GM23338 (cell line): ENCODE results near the gene SLC6A7. TPM values are rescaled to one million over a fixed set of nuclear protein-coding genes. Genes with fewer than 3 reads are reported as not detected.

ENCODE experiments used
- ATAC-seq: fragments of 200-7000 bp; cut with Tn5 transposase; 3 replicates; pipeline ENCODE4 v1.9.1; 2020
- DNase-seq: peaks from one replicate; pipeline ENCODE4 v3.0.0-alpha.2; 2015; ENCODE audit warnings: low spot score
- H2AFZ ChIP-seq: fragments of 200-600 bp; sonication (generic); 2 replicates; pipeline ENCODE4 v1.8.0; 2016; ENCODE audit warnings: antibody characterized with exemption, mild to moderate bottlenecking, moderate library complexity
- H3F3A ChIP-seq: fragments of 200-600 bp; sonication (generic); replicated peaks from 2 replicates; pipeline ENCODE4 v1.8.0; 2017; ENCODE audit warnings: antibody characterized with exemption, mixed run types, low read depth
- H3K27ac ChIP-seq: fragments of 200-600 bp; sonication (generic); 2 replicates; pipeline ENCODE4 v1.6.1; 2016; ENCODE audit warnings: low read depth
- H3K27me3 ChIP-seq: fragments of 200-600 bp; sonication (generic); 2 replicates; pipeline ENCODE4 v1.8.0; 2016; ENCODE audit warnings: mild to moderate bottlenecking, mixed run types, moderate library complexity; ENCODE audit not compliant: insufficient read depth
- H3K36me3 ChIP-seq: fragments of 200-600 bp; sonication (generic); 2 replicates; pipeline ENCODE4 v1.8.0; 2016; ENCODE audit warnings: mild to moderate bottlenecking; ENCODE audit not compliant: insufficient read depth
- H3K4me1 ChIP-seq: fragments of 200-600 bp; sonication (generic); 2 replicates; pipeline ENCODE4 v1.8.0; 2016; ENCODE audit warnings: mild to moderate bottlenecking, moderate library complexity; ENCODE audit not compliant: insufficient read depth
- H3K4me2 ChIP-seq: fragments of 200-600 bp; sonication (generic); 2 replicates; pipeline ENCODE4 v1.7.1; 2017; ENCODE audit warnings: mixed run types
- H3K4me3 ChIP-seq: fragments of 200-600 bp; sonication (generic); 2 replicates; pipeline ENCODE4 v1.6.1; 2016; ENCODE audit warnings: mixed run types
- H3K79me2 ChIP-seq: fragments of 200-600 bp; sonication (generic); replicated peaks from 2 replicates; pipeline ENCODE4 v1.8.0; 2017; ENCODE audit warnings: mild to moderate bottlenecking; ENCODE audit not compliant: insufficient read depth
- H3K9me2 ChIP-seq: fragments of 200-600 bp; sonication (generic); 2 replicates; pipeline ENCODE4 v1.8.0; 2017; ENCODE audit not compliant: insufficient read depth
- H4K20me1 ChIP-seq: fragments of 200-600 bp; sonication (generic); replicated peaks from 2 replicates; pipeline ENCODE4 v1.8.0; 2017; ENCODE audit warnings: mild to moderate bottlenecking; ENCODE audit not compliant: insufficient read depth
- H3K27ac Mint-ChIP-seq: 2 replicates; pipeline ENCODE4 v1.8.0; 2020; ENCODE audit warnings: inconsistent platforms, mild to moderate bottlenecking, moderate library complexity, mixed read lengths
- H3K27me3 Mint-ChIP-seq: 3 replicates; pipeline ENCODE4 v1.8.0; 2022; ENCODE audit warnings: low read depth, mild to moderate bottlenecking, moderate library complexity, mixed read lengths, inconsistent platforms; ENCODE audit not compliant: insufficient read depth, poor library complexity
- H3K36me3 Mint-ChIP-seq: 3 replicates; pipeline ENCODE4 v1.8.0; 2021; ENCODE audit warnings: low read depth, mild to moderate bottlenecking, inconsistent platforms, moderate library complexity, mixed read lengths
- H3K4me1 Mint-ChIP-seq: 3 replicates; pipeline ENCODE4 v1.8.0; 2020; ENCODE audit warnings: mild to moderate bottlenecking, inconsistent platforms, mixed read lengths
- H3K4me3 Mint-ChIP-seq: 3 replicates; pipeline ENCODE4 v1.8.0; 2021; ENCODE audit warnings: moderate library complexity, mild to moderate bottlenecking, inconsistent platforms, mixed read lengths
- H3K9me3 Mint-ChIP-seq: 3 replicates; pipeline ENCODE4 v1.8.0; 2020; ENCODE audit warnings: moderate library complexity, mild to moderate bottlenecking, inconsistent platforms, mixed read lengths
- CREB1 ChIP-seq: fragments of 250-450 bp; sonication (Bioruptor Pico); IDR thresholded peaks from 2 replicates; pipeline ENCODE4 v1.5.0; 2020; ENCODE audit warnings: low read depth, mild to moderate bottlenecking, moderate library complexity
- CTCF ChIP-seq, 2 experiments: fragments of 200-600 bp in 1 of 2; sonication (generic) in 1 of 2; conservative IDR thresholded peaks; 2 replicates each; pipeline versions ENCODE4 v1.5.1 to v1.6.1; 2016 to 2017; ENCODE audit warnings: antibody characterized with exemption in 2 of 2, low read depth in 2 of 2, mild to moderate bottlenecking in 2 of 2, moderate library complexity in 1 of 2
- ETS1 ChIP-seq: IDR thresholded peaks from 2 replicates; pipeline ENCODE4 v1.6.1; 2016; ENCODE audit warnings: antibody characterized with exemption
- EZH2 ChIP-seq: fragments of 200-600 bp; sonication (generic); IDR thresholded peaks from one replicate; pipeline ENCODE4 v1.8.0; 2017; ENCODE audit warnings: antibody characterized with exemption, mild to moderate bottlenecking, low read depth; ENCODE audit not compliant: unreplicated experiment
- EZH2phosphoT487 ChIP-seq: fragments of 200-600 bp; sonication (generic); IDR thresholded peaks from one replicate; pipeline ENCODE4 v1.8.1; 2018; ENCODE audit warnings: antibody characterized with exemption; ENCODE audit not compliant: unreplicated experiment
- JUNB ChIP-seq: IDR thresholded peaks from one replicate; pipeline ENCODE4 v1.6.1; 2016; ENCODE audit warnings: antibody characterized with exemption; ENCODE audit not compliant: unreplicated experiment
- NANOG ChIP-seq: IDR thresholded peaks from 2 replicates; pipeline ENCODE4 v1.6.1; 2016; ENCODE audit warnings: antibody characterized with exemption, borderline replicate concordance
- POLR2AphosphoS5 ChIP-seq: IDR thresholded peaks from 2 replicates; pipeline ENCODE4 v1.6.1; 2016; ENCODE audit warnings: antibody characterized with exemption, low read depth
- REST ChIP-seq: IDR thresholded peaks from one replicate; pipeline ENCODE4 v1.6.1; 2018; ENCODE audit warnings: antibody characterized with exemption; ENCODE audit not compliant: unreplicated experiment
- STAT1 ChIP-seq: IDR thresholded peaks from one replicate; pipeline ENCODE4 v1.6.1; 2016; ENCODE audit warnings: antibody characterized with exemption; ENCODE audit not compliant: unreplicated experiment
- ZNF114 ChIP-seq: fragments of 250-450 bp; sonication (Bioruptor Pico); IDR thresholded peaks from 2 replicates; pipeline ENCODE4 v1.5.0; 2020; ENCODE audit warnings: mild to moderate bottlenecking, moderate library complexity
- ZNF331 ChIP-seq: fragments of 250-450 bp; sonication (Bioruptor Pico); IDR thresholded peaks from 2 replicates; pipeline ENCODE4 v1.5.0; 2020; ENCODE audit warnings: low read depth, mild to moderate bottlenecking, moderate library complexity
- ZNF462 ChIP-seq: fragments of 250-450 bp; sonication (Bioruptor Pico); IDR thresholded peaks from 2 replicates; pipeline ENCODE4 v1.5.0; 2020; ENCODE audit warnings: mild to moderate bottlenecking, moderate library complexity
- polyA plus RNA-seq: library from polyadenylated mRNA; unstranded; fragments of >200 nt; fragmentation: Nextera tagmentation; extraction: Ambion mirVana; gene quantifications from 2 replicates; pipeline ENCODE4 v1.2.1, GENCODE V29; 2016
- total RNA-seq: library from RNA; depleted of rRNA; stranded (reverse); fragments of >200 nt; shearing (Covaris generic); gene quantifications from 2 replicates; pipeline ENCODE4 v1.2.3, GENCODE V29; 2014

Gene SLC6A7
- total and polyA plus RNA-seq, 2 experiments from 2014 or later, result not detected

GRCh38 chr5:150182774-150183173, 7.1 kb upstream of the SLC6A7 start:
- no peaks in the 10 kb centered on the region for H3K9me2 ChIP-seq
- H3K27me3 ChIP-seq, result peaks cover 17% of the 10 kb centered on the region
- H3K27ac ChIP-seq, result no peak overlapping the region
- no peak for ATAC-seq
- H3K27me3 Mint-ChIP-seq, result peaks cover 31% of the 10 kb centered on the region
- H3K36me3 Mint-ChIP-seq, result no peaks in the 10 kb centered on the region
- peaks cover 22% of the 10 kb centered on the region for H3K4me1 Mint-ChIP-seq
- peaks cover 6% of the 10 kb centered on the region; the same call in 1 of the 2 replicates for H3K4me1 ChIP-seq
- TF ChIP-seq EZH2phosphoT487 (no peak), CREB1 (CRISPR knock-in tag) (no peak), ZNF462 (no peak), ETS1 (no peak), ZNF114 (CRISPR knock-in tag) (no peak), POLR2AphosphoS5 (no peak), STAT1 (no peak), REST (no peak), NANOG (no peak), ZNF331 (no peak), JUNB (no peak), CTCF (conservative IDR thresholded peaks at IDR 0.05; ENCODE audit: low read depth in 2 of 2) (no peak), EZH2 (no peak)
- H3K9me3 Mint-ChIP-seq, result no peaks in the 10 kb centered on the region
- H3K4me2 ChIP-seq, result no peak overlapping the region
- H3K4me3 ChIP-seq, result no peak overlapping the region
- H3K4me3 Mint-ChIP-seq, result no peak overlapping the region
- no peaks in the 10 kb centered on the region for H3K79me2 ChIP-seq
- no peaks in the 10 kb centered on the region for H3F3A ChIP-seq
- H2AFZ ChIP-seq, result no peak overlapping the region
- H3K36me3 ChIP-seq, result no peaks in the 10 kb centered on the region
- no peak overlapping the region for H3K27ac Mint-ChIP-seq
- no peaks in the 10 kb centered on the region for H4K20me1 ChIP-seq
- DNase-seq, result no peak
